ENCODE data around the gene MIS12.

DNA sequence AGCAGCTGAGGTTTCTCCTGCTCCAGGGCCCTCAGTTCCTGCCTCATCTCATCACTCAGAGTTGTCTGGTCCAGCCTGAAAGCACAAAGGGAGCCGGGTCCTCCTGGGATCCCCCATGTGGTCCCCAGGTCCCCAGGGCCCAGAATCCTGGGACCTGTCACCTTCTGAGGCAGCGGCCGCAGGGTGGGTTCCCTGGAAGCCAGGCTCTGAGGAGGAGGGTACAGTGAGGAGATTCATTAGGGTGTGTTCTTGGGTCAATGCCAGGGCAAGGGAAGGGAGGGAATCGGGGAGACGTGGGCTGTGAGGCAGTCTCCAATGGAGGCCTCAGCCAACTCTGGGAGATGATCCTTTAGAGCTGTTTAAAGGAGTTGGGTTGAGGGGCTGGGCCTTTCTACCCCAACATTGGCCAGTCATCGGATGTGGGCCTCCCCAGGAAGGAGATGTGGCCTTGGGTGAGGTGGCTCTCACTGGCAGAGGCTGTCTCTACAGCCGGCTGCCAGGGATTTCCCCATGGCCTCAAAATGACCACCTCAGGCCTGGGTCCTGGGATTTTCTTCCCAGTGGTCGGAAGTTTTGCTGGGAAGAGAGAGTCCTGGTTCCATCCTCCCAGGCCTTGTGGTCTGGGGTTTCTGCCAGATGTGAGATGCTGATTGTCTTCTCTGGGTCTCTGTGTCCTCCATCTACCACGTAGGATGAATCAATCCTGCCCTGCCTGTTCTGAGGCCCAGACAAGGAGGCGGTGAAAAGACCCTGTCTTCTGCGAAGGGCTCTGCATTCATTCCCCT lies 50.7 kb downstream of the MIS12 start:
- TF ChIP-seq EZH2 (IDR thresholded peaks at IDR 0.05) (no peak), POLR2AphosphoS5 (IDR thresholded peaks at IDR 0.05; ENCODE audit: borderline replicate concordance, low read depth, low read length) (no peak)

All from SK-N-MC (cell line).